ENCODE data around the gene NKAIN2. TPM values are rescaled to one million over a fixed set of nuclear protein-coding genes. Genes with fewer than 3 reads are reported as not detected.

The NKAIN2 gene
- total and polyA plus RNA-seq, 9 of the 15 experiments (the other 6 are each of a cell fraction or from before 2014, with no cell fraction given), result not detected

DNA sequence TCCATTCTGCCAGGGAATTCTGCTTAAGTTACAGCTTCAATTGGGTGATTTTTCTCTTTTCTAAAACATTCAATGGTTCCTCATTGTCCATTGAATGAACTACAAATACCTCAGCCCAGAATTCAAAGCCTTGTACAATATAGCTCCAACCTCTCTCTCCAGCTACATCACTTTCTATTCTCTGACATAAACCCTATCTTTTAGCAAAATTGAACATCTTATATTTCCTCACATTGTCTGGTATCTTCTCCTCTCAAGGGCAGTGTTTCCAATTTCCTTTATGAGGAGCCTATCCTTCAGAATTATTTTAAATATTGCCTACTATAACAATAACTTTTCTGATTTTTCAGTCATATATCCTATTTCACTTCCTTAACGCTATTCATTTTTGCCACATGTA lies 955.0 kb downstream of the NKAIN2 start (continued):
- TF ChIP-seq, protein P1, sequence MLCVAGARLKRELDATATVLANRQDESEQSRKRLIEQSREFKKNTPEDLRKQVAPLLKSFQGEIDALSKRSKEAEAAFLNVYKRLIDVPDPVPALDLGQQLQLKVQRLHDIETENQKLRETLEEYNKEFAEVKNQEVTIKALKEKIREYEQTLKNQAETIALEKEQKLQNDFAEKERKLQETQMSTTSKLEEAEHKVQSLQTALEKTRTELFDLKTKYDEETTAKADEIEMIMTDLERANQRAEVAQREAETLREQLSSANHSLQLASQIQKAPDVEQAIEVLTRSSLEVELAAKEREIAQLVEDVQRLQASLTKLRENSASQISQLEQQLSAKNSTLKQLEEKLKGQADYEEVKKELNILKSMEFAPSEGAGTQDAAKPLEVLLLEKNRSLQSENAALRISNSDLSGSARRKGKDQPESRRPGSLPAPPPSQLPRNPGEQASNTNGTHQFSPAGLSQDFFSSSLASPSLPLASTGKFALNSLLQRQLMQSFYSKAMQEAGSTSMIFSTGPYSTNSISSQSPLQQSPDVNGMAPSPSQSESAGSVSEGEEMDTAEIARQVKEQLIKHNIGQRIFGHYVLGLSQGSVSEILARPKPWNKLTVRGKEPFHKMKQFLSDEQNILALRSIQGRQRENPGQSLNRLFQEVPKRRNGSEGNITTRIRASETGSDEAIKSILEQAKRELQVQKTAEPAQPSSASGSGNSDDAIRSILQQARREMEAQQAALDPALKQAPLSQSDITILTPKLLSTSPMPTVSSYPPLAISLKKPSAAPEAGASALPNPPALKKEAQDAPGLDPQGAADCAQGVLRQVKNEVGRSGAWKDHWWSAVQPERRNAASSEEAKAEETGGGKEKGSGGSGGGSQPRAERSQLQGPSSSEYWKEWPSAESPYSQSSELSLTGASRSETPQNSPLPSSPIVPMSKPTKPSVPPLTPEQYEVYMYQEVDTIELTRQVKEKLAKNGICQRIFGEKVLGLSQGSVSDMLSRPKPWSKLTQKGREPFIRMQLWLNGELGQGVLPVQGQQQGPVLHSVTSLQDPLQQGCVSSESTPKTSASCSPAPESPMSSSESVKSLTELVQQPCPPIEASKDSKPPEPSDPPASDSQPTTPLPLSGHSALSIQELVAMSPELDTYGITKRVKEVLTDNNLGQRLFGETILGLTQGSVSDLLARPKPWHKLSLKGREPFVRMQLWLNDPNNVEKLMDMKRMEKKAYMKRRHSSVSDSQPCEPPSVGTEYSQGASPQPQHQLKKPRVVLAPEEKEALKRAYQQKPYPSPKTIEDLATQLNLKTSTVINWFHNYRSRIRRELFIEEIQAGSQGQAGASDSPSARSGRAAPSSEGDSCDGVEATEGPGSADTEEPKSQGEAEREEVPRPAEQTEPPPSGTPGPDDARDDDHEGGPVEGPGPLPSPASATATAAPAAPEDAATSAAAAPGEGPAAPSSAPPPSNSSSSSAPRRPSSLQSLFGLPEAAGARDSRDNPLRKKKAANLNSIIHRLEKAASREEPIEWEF (CRISPR knock-in tag; IDR thresholded peaks at IDR 0.05), result no peak
- TF ChIP-seq SAFB (IDR thresholded peaks at IDR 0.05; ENCODE audit: borderline replicate concordance, low read depth, low read length) (no peak), ZBTB7A (IDR thresholded peaks at IDR 0.05; ENCODE audit: borderline replicate concordance, control insufficient read depth, low read depth, low read length) (no peak), STAT5B (CRISPR knock-in tag; IDR thresholded peaks at IDR 0.05) (no peak), HDAC8 (tag; IDR thresholded peaks at IDR 0.05) (no peak), PHTF2 (CRISPR knock-in tag; IDR thresholded peaks at IDR 0.05) (no peak), SAP30 (IDR thresholded peaks at IDR 0.05; ENCODE audit: borderline replicate concordance, insufficient read depth, low read depth, low read length, poor library complexity, severe bottlenecking) (no peak), MAFG (tag; conservative IDR thresholded peaks at IDR 0.05) (no peak), XRCC3 (IDR thresholded peaks at IDR 0.05) (no peak), DPF2 (IDR thresholded peaks at IDR 0.05) (no peak), MYNN (IDR thresholded peaks at IDR 0.05) (no peak), MYNN (CRISPR knock-in tag; IDR thresholded peaks at IDR 0.05) (no peak), MTA3 (IDR thresholded peaks at IDR 0.05; ENCODE audit: borderline replicate concordance) (no peak), ZBTB8A (IDR thresholded peaks at IDR 0.05; ENCODE audit: partially characterized antibody) (no peak)
- TF ChIP-seq, protein P2, sequence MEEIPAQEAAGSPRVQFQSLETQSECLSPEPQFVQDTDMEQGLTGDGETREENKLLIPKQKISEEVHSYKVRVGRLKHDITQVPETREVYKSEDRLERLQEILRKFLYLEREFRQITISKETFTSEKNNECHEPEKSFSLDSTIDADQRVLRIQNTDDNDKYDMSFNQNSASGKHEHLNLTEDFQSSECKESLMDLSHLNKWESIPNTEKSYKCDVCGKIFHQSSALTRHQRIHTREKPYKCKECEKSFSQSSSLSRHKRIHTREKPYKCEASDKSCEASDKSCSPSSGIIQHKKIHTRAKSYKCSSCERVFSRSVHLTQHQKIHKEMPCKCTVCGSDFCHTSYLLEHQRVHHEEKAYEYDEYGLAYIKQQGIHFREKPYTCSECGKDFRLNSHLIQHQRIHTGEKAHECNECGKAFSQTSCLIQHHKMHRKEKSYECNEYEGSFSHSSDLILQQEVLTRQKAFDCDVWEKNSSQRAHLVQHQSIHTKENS (CRISPR knock-in tag; IDR thresholded peaks at IDR 0.05), result no peak
